Testis (tissue), 3 donors: Measurements from ENCODE around the gene PIM3. TPM values are rescaled to one million over a fixed set of nuclear protein-coding genes. Genes with fewer than 3 reads are reported as not detected.

Source experiments
- DNase-seq: peaks from one replicate; pipeline ENCODE4 v3.0.0-alpha.2; 2019
- H3K27ac ChIP-seq, 2 donors: fragments of 200-600 bp; sonication (generic); one replicate each; pipeline ENCODE4 v1.5.1; 2019
- H3K27me3 ChIP-seq: fragments of 200-600 bp; sonication (generic); one replicate; pipeline ENCODE4 v1.5.1; 2019
- H3K36me3 ChIP-seq: fragments of 200-600 bp; sonication (generic); one replicate; pipeline ENCODE4 v1.5.1; 2017; ENCODE audit warnings: low read depth; ENCODE audit errors: missing control alignments
- H3K4me1 ChIP-seq: fragments of 200-600 bp; sonication (generic); one replicate; pipeline ENCODE4 v1.5.1; 2019
- H3K4me3 ChIP-seq, 2 donors: fragments of 200-600 bp; sonication (generic); one replicate each; pipeline ENCODE4 v1.5.1; 2017 to 2019
- H3K9me3 ChIP-seq: fragments of 200-600 bp; sonication (generic); one replicate; pipeline ENCODE4 v1.5.1; 2017
- CTCF ChIP-seq, 3 experiments: fragments of 450-650 bp in 2 of 3; fragments of 200-600 bp in 1 of 3; sonication (generic) in 1 of 3; IDR thresholded peaks; one replicate each; pipeline ENCODE4 v1.5.1; 2016 to 2019; ENCODE audit warnings: antibody characterized with exemption in 3 of 3, mild to moderate bottlenecking in 2 of 3, moderate library complexity in 1 of 3
- POLR2A ChIP-seq: fragments of 450-650 bp; IDR thresholded peaks from one replicate; pipeline ENCODE4 v1.6.1; 2017; ENCODE audit warnings: antibody characterized with exemption, mild to moderate bottlenecking, moderate library complexity
- WGBS, 2 donors: methylation state at CpG; one replicate each; pipeline ENCODE4 v1.1.5; 2018; 5-methylcytosine and 5-hydroxymethylcytosine counted together
- intact Hi-C: fragments of 100-400 bp; cut with DNase I; formaldehyde crosslinking; loops from one replicate; pipeline ENCODE4 v1.15.1; 2023; ENCODE audit warnings: low total_unique reads
- polyA plus RNA-seq: library from polyadenylated mRNA; stranded (reverse); fragments of 350-450 nt; fragmentation: Illumina TruSeq; extraction: RNeasy Lipid Tissue Mini Kit (QIAGEN cat#74804); gene quantifications from one replicate; pipeline ENCODE4 v1.2.3, GENCODE V29; 2014; ENCODE audit warnings: low read depth, low replicate concordance; ENCODE audit not compliant: insufficient read depth
- total RNA-seq, 2 donors: library from RNA; depleted of rRNA; stranded (reverse); fragments of >200 nt; gene quantifications; one replicate each; pipeline ENCODE4 v1.2.3, GENCODE V29; 2016

The PIM3 gene
- total and polyA plus RNA-seq, 3 donors from 2014 or later, result 50.8 to 89.9 (median 68.2) TPM

DNA sequence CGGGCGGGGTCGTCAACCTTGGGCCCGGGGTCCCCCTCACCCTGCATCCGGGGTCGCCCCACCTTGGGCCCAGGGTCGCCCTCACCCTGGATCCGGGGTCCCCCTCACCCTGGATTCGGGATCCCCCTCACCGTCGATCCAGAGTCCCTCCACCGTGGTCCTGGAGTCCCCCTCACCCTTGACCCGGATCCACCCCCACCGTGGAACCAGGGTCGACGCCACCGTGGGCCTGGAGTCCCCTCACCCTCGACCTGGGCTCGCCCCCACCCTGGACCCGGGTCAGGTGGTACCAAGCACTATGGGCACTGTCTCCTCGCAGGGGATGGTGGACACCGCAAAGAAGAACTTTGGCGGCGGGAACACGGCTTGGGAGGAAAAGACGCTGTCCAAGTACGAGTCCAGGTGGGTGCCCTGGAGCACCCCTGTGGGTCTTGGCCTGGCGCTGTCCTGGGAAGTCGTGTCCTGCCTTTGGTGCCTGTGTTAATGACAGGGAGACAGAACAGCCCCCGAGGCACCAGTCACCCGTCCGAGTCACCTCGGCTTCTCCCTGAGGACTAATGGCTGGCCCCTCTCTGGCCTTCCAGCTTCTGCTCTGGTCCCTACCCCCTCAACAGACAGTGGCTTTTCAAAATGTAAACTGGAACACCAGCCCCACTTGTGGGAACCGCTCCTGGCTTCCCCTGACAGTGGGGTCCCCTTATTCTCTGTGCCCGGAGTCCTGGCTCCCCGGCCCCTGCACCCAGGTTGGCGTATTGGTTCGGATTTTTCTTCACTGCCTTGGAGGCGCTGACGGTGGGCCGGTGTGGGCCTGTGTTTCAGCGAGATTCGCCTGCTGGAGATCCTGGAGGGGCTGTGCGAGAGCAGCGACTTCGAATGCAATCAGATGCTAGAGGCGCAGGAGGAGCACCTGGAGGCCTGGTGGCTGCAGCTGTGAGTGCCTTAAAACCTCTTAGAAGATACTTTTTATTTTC is 41.4 kb upstream of the PIM3 start:
- Histone ChIP-seq H3K4me3 (peak overlapping the region; percentile 83 to 86), H3K36me3 (no peaks in the 10 kb centered on the region), H3K9me3 (no peaks in the 10 kb centered on the region), H3K27ac (no peak overlapping the region), H3K4me1 (peaks cover 5% of the 10 kb centered on the region), H3K27me3 (no peaks in the 10 kb centered on the region)
- TF ChIP-seq CTCF (IDR thresholded peaks at IDR 0.05), result no peak
- TF ChIP-seq POLR2A, result no peak
- no peak for DNase-seq
- intact Hi-C loops, result no loop called here
- 38 to 57% methylated on average over 15 to 46 of the region's 47 CpGs for WGBS, 2 donors

DNA sequence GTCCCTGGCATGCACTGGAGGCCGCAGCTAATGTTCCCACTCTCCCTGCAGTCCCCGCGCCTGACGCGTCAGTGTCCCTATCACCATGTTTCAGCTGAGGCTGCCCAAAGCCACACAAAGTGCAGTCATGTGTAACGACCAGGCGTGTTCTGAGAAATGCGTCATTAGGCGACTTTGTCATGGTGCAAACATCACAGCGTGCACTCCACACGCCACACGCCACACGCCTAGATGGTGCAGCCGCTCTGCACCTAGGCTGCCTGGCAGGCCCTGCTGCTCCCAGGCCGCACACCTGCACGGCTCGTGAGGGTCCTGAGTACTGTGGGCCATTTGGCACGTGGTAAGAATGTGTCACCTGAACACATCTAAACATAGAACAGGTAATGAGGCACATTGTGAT is 39.7 kb upstream of the PIM3 start:
- 91 to 99% methylated on average over 16 to 18 of the region's 18 CpGs for WGBS, 2 donors
- Histone ChIP-seq H3K27me3 (no peaks in the 10 kb centered on the region), H3K4me3 (no peak overlapping the region), H3K27ac (no peak overlapping the region), H3K4me1 (peaks cover 5% of the 10 kb centered on the region), H3K9me3 (no peaks in the 10 kb centered on the region), H3K36me3 (no peaks in the 10 kb centered on the region)
- intact Hi-C loops, result no loop called here
- TF ChIP-seq POLR2A, result no peak
- no peak for TF ChIP-seq CTCF (IDR thresholded peaks at IDR 0.05)
- DNase-seq, result no peak

DNA sequence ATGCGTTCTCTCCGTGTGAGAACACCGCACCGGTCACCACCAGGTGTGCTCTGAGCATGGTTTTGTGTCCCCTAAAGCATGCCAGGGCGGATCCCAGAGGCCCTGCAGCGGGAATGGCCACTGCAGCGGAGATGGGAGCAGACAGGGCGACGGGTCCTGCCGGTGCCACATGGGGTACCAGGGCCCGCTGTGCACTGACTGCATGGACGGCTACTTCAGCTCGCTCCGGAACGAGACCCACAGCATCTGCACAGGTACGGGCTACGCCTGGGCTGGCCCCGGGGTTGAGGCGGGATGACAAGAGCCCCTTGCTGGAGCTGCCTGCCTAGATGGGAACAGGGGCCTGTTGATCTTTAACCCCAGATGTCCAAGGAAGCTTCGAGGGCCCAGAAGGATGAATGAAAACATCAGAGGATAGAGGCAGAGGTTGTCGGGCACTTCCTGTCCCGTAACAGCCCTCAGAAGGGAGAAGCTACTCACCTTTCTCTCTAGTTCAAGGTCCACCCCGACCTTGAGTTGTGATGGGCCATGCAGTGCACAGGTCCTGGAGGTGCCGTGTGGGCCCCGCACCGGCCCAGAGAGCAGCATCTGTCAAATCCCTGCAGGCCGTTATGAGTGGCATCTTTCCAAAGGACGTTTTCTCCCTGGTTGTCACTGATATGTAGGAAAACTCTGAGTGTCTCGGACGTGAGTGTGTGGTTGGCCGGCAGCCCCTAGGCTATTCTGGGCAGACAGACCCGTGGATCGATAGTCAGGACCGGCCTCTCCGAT is 38.9 kb upstream of the PIM3 start:
- Histone ChIP-seq H3K36me3 (no peaks in the 10 kb centered on the region), H3K4me1 (peaks cover 5% of the 10 kb centered on the region), H3K27me3 (no peaks in the 10 kb centered on the region), H3K4me3 (no peak overlapping the region), H3K9me3 (no peaks in the 10 kb centered on the region), H3K27ac (no peak overlapping the region)
- no peak for DNase-seq
- intact Hi-C loops, result no loop called here
- TF ChIP-seq CTCF (IDR thresholded peaks at IDR 0.05) (no peak), POLR2A (no peak)
- 90 to 92% methylated on average over 13 to 35 of the region's 35 CpGs for WGBS, 2 donors

DNA sequence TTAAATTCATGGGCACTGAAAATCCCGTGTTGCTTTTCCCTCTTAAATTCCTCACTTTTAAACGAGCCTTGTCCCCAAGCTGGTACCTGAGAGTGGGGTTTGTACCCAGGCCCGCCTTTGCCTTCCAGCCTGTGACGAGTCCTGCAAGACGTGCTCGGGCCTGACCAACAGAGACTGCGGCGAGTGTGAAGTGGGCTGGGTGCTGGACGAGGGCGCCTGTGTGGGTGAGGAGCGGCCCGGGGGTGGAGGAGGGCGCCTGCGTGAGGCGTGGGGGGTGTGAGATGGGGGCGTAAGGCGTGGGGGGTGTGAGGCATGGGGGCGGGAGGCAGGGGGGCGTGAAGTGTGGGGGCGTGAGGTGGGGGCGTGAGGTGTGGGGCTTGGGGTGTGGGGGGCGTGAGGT is 38.1 kb upstream of the PIM3 start:
- H3K27me3 ChIP-seq, result no peaks in the 10 kb centered on the region
- TF ChIP-seq CTCF (IDR thresholded peaks at IDR 0.05) (no peak), POLR2A (no peak)
- H3K27ac ChIP-seq, result no peak overlapping the region
- H3K4me1 ChIP-seq, result peaks cover 5% of the 10 kb centered on the region
- intact Hi-C loops, result no loop called here
- WGBS, 2 donors, result 89 to 93% methylated on average over 16 to 22 of the region's 22 CpGs
- no peaks in the 10 kb centered on the region for H3K9me3 ChIP-seq
- H3K36me3 ChIP-seq, result no peaks in the 10 kb centered on the region
- DNase-seq, result no peak
- no peak overlapping the region for H3K4me3 ChIP-seq
